ENCODE data around the gene AUTS2. TPM values are rescaled to one million over a fixed set of nuclear protein-coding genes. Genes with fewer than 3 reads are reported as not detected.

Gene AUTS2
- total and polyA plus RNA-seq, 2 experiments from 2014 or later, result 3.0 to 4.4 TPM

GRCh38 chr7:70545214-70545613 lies 946.9 kb downstream of the AUTS2 start:
- WGBS, 2 experiments (ENCODE audit: low coverage in 1 of 2, low lambda C conversion rate in 2 of 2, missing lambda C conversion rate in 2 of 2), result 78 to 81% methylated on average over 6 of the region's 6 CpGs

GRCh38 chr7:70552141-70552540 lies 953.9 kb downstream of the AUTS2 start:
- Histone ChIP-seq H3K36me3 (ENCODE audit: low read depth) (no peaks in the 10 kb centered on the region), H3K4me3 (no peak overlapping the region), H3K9me2 (ENCODE audit: insufficient read depth) (no peaks in the 10 kb centered on the region), H3K27ac (no peak overlapping the region), H3K9ac (no peak overlapping the region), H3K4me2 (ENCODE audit: unreplicated experiment) (no peak overlapping the region), H3K4me1 (ENCODE audit: insufficient read depth) (no peaks in the 10 kb centered on the region), H2AFZ (no peak overlapping the region), H3K9me3 (ENCODE audit: low read depth) (no peaks in the 10 kb centered on the region), H3K27me3 (replicated peaks; ENCODE audit: insufficient read depth) (no peaks in the 10 kb centered on the region), H3K79me2 (ENCODE audit: insufficient read depth) (no peaks in the 10 kb centered on the region), H3F3A (ENCODE audit: insufficient read depth) (no peaks in the 10 kb centered on the region), H4K20me1 (ENCODE audit: insufficient read depth) (no peaks in the 10 kb centered on the region)
- DNase-seq, result no peak
- TF ChIP-seq EZH2phosphoT487 (IDR thresholded peaks at IDR 0.05; ENCODE audit: insufficient read depth, low read depth) (no peak), EZH2 (IDR thresholded peaks at IDR 0.05; ENCODE audit: insufficient read depth, poor library complexity, severe bottlenecking) (no peak)
- in situ Hi-C loops (cut with MboI), result no loop called here
- 54 to 61% methylated on average over 3 of the region's 3 CpGs for WGBS, 2 experiments (ENCODE audit: low coverage in 1 of 2, low lambda C conversion rate in 2 of 2, missing lambda C conversion rate in 2 of 2)

More at GRCh38 chr7:70545214-70545613, 946.9 kb downstream of the AUTS2 start:
- Histone ChIP-seq H3K9me2 (ENCODE audit: insufficient read depth) (no peaks in the 10 kb centered on the region), H2AFZ (no peak overlapping the region), H3K4me3 (no peak overlapping the region), H3K27ac (no peak overlapping the region), H3K9me3 (ENCODE audit: low read depth) (no peaks in the 10 kb centered on the region), H3F3A (ENCODE audit: insufficient read depth) (no peaks in the 10 kb centered on the region), H3K36me3 (ENCODE audit: low read depth) (no peaks in the 10 kb centered on the region), H3K27me3 (replicated peaks; ENCODE audit: insufficient read depth) (no peaks in the 10 kb centered on the region), H3K79me2 (ENCODE audit: insufficient read depth) (no peaks in the 10 kb centered on the region), H3K4me2 (ENCODE audit: unreplicated experiment) (no peak overlapping the region), H3K9ac (no peak overlapping the region), H4K20me1 (ENCODE audit: insufficient read depth) (no peaks in the 10 kb centered on the region), H3K4me1 (ENCODE audit: insufficient read depth) (no peaks in the 10 kb centered on the region)
- no peak for DNase-seq
- TF ChIP-seq EZH2 (IDR thresholded peaks at IDR 0.05; ENCODE audit: insufficient read depth, poor library complexity, severe bottlenecking), result no peak
- in situ Hi-C loops (cut with MboI), result no loop called here

GRCh38 chr7:70553364-70553763 lies 955.1 kb downstream of the AUTS2 start:
- H4K20me1 ChIP-seq (ENCODE audit: insufficient read depth), result no peaks in the 10 kb centered on the region
- no peaks in the 10 kb centered on the region for H3K27me3 ChIP-seq (replicated peaks; ENCODE audit: insufficient read depth)
- H3K4me1 ChIP-seq (ENCODE audit: insufficient read depth), result no peaks in the 10 kb centered on the region
- TF ChIP-seq EZH2phosphoT487 (IDR thresholded peaks at IDR 0.05; ENCODE audit: insufficient read depth, low read depth) (no peak), EZH2 (IDR thresholded peaks at IDR 0.05; ENCODE audit: insufficient read depth, poor library complexity, severe bottlenecking) (no peak)
- in situ Hi-C loops (cut with MboI), result no loop called here
- no peaks in the 10 kb centered on the region for H3F3A ChIP-seq (ENCODE audit: insufficient read depth)
- H3K9ac ChIP-seq, result no peak overlapping the region
- no peak overlapping the region for H2AFZ ChIP-seq
- 69 to 87% methylated on average over 1 of the region's 1 CpG for WGBS, 2 experiments (ENCODE audit: low coverage in 1 of 2, low lambda C conversion rate in 2 of 2, missing lambda C conversion rate in 2 of 2)
- no peaks in the 10 kb centered on the region for H3K79me2 ChIP-seq (ENCODE audit: insufficient read depth)
- no peak overlapping the region for H3K4me3 ChIP-seq
- no peaks in the 10 kb centered on the region for H3K9me2 ChIP-seq (ENCODE audit: insufficient read depth)
- no peaks in the 10 kb centered on the region for H3K36me3 ChIP-seq (ENCODE audit: low read depth)
- DNase-seq, result no peak
- no peak overlapping the region for H3K27ac ChIP-seq
- no peak overlapping the region for H3K4me2 ChIP-seq (ENCODE audit: unreplicated experiment)
- no peaks in the 10 kb centered on the region for H3K9me3 ChIP-seq (ENCODE audit: low read depth)

- Histone ChIP-seq H3K36me3 (ENCODE audit: low read depth) (no peaks in the 10 kb centered on the region), H3K27ac (no peak overlapping the region), H2AFZ (no peak overlapping the region), H3K79me2 (ENCODE audit: insufficient read depth) (no peaks in the 10 kb centered on the region), H3K4me2 (ENCODE audit: unreplicated experiment) (no peak overlapping the region), H3K4me1 (ENCODE audit: insufficient read depth) (no peaks in the 10 kb centered on the region), H4K20me1 (ENCODE audit: insufficient read depth) (no peaks in the 10 kb centered on the region), H3K9me2 (ENCODE audit: insufficient read depth) (no peaks in the 10 kb centered on the region), H3K4me3 (no peak overlapping the region), H3K9me3 (ENCODE audit: low read depth) (no peaks in the 10 kb centered on the region), H3F3A (ENCODE audit: insufficient read depth) (no peaks in the 10 kb centered on the region), H3K27me3 (replicated peaks; ENCODE audit: insufficient read depth) (no peaks in the 10 kb centered on the region), H3K9ac (no peak overlapping the region)
- in situ Hi-C loops (cut with MboI), result no loop called here
- TF ChIP-seq EZH2 (IDR thresholded peaks at IDR 0.05; ENCODE audit: insufficient read depth, poor library complexity, severe bottlenecking) (no peak), EZH2phosphoT487 (IDR thresholded peaks at IDR 0.05; ENCODE audit: insufficient read depth, low read depth) (no peak)
- WGBS, 2 experiments (ENCODE audit: low coverage in 1 of 2, low lambda C conversion rate in 2 of 2, missing lambda C conversion rate in 2 of 2), result 76 to 100% methylated on average over 1 of the region's 1 CpG
- no peak for DNase-seq
Measured at GRCh38 chr7:70554646-70555045, 956.4 kb downstream of the AUTS2 start.

GRCh38 chr7:70556761-70557160 lies 958.5 kb downstream of the AUTS2 start:
- no peaks in the 10 kb centered on the region for H3K9me2 ChIP-seq (ENCODE audit: insufficient read depth)
- in situ Hi-C loops (cut with MboI), result no loop called here
- H3K27ac ChIP-seq, result no peak overlapping the region
- 46 to 62% methylated on average over 2 of the region's 2 CpGs for WGBS, 2 experiments (ENCODE audit: low coverage in 1 of 2, low lambda C conversion rate in 2 of 2, missing lambda C conversion rate in 2 of 2)
- H3K27me3 ChIP-seq (replicated peaks; ENCODE audit: insufficient read depth), result no peaks in the 10 kb centered on the region
- H3K4me1 ChIP-seq (ENCODE audit: insufficient read depth), result no peaks in the 10 kb centered on the region
- TF ChIP-seq EZH2 (IDR thresholded peaks at IDR 0.05; ENCODE audit: insufficient read depth, poor library complexity, severe bottlenecking) (no peak), EZH2phosphoT487 (IDR thresholded peaks at IDR 0.05; ENCODE audit: insufficient read depth, low read depth) (no peak)
- H3K36me3 ChIP-seq (ENCODE audit: low read depth), result no peaks in the 10 kb centered on the region
- H3K9ac ChIP-seq, result no peak overlapping the region
- no peak overlapping the region for H3K4me3 ChIP-seq
- DNase-seq, result no peak
- H3F3A ChIP-seq (ENCODE audit: insufficient read depth), result no peaks in the 10 kb centered on the region
- H4K20me1 ChIP-seq (ENCODE audit: insufficient read depth), result no peaks in the 10 kb centered on the region
- H2AFZ ChIP-seq, result no peak overlapping the region
- no peaks in the 10 kb centered on the region for H3K9me3 ChIP-seq (ENCODE audit: low read depth)
- no peaks in the 10 kb centered on the region for H3K79me2 ChIP-seq (ENCODE audit: insufficient read depth)
- H3K4me2 ChIP-seq (ENCODE audit: unreplicated experiment), result no peak overlapping the region

Measured in GM23248 (cell line).